Measurements from ENCODE around the gene LSM2. TPM values are rescaled to one million over a fixed set of nuclear protein-coding genes. Genes with fewer than 3 reads are reported as not detected.
A peak's percentile ranks its signal among the peaks of the same experiment; 100 is the strongest.

The LSM2 gene
- total and polyA plus RNA-seq, 9 of the 15 experiments (the other 6 are each of a cell fraction or from before 2014, with no cell fraction given): 154 to 407 (median 223) TPM

DNA sequence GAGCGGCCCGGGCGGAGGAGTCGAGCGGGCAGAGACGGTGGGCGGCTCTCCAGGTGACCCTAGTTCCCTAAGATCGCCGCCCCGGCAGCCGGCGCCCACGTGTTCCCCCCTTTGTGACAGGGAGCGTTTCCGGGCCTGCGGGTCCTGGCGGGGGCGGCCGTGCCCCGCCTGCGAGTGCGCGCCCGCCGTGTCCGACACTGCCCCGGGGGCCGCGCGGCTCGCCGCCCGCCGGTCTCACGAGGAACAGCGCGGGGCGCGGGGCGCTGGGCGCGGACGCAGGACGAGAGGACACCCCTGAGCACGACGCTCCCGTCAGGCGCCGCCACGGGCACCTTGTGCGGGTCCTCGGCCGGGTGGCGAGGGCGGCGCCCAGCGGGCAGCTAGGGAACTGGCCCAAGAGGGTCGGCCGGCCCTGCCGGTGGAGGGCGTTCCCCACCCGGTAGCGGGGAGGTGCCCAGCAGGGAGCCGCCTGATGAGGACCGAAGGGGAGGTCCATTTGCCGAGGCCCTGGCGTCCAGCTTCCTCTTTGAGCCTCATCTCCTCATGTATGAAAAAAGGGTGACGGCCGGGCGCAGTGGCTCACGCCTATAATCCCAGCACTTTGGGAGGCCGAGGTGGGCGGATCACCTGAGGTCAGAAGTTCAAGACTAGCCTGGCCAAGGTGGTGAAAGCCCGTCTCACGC, 11.0 kb downstream of the LSM2 start, which contains the start of gene VARS1 (continued):
- TF ChIP-seq, protein P1, sequence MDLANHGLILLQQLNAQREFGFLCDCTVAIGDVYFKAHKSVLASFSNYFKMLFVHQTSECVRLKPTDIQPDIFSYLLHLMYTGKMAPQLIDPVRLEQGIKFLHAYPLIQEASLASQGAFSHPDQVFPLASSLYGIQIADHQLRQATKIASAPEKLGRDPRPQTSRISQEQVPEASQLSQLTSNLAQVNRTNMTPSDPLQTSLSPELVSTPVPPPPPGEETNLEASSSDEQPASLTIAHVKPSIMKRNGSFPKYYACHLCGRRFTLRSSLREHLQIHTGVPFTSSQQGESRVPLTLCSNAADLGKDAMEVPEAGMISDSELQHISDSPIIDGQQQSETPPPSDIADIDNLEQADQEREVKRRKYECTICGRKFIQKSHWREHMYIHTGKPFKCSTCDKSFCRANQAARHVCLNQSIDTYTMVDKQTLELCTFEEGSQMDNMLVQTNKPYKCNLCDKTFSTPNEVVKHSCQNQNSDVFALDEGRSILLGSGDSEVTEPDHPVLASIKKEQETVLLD (IDR thresholded peaks at IDR 0.05): peak; percentile 89
- TF ChIP-seq, protein P2, sequence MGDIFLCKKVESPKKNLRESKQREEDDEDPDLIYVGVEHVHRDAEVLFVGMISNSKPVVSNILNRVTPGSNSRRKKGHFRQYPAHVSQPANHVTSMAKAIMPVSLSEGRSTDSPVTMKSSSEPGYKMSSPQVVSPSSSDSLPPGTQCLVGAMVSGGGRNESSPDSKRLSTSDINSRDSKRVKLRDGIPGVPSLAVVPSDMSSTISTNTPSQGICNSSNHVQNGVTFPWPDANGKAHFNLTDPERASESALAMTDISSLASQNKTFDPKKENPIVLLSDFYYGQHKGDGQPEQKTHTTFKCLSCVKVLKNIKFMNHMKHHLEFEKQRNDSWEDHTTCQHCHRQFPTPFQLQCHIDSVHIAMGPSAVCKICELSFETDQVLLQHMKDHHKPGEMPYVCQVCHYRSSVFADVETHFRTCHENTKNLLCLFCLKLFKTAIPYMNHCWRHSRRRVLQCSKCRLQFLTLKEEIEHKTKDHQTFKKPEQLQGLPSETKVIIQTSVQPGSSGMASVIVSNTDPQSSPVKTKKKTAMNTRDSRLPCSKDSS (IDR thresholded peaks at IDR 0.05; ENCODE audit: low read depth, partially characterized antibody): no peak
- no peak for TF ChIP-seq BACH1 (tag; IDR thresholded peaks at IDR 0.05)
- no peak for TF ChIP-seq ESRRB (CRISPR knock-in tag; IDR thresholded peaks at IDR 0.05; ENCODE audit: borderline replicate concordance)
- no peak for TF ChIP-seq CCAR2 (IDR thresholded peaks at IDR 0.05; ENCODE audit: low read depth, low read length)
- TF ChIP-seq TCFL5 (CRISPR knock-in tag; conservative IDR thresholded peaks at IDR 0.05): no peak
- TF ChIP-seq GABPB2 (CRISPR knock-in tag; conservative IDR thresholded peaks at IDR 0.05): no peak
- peak; percentile 8; the same call in 1 of the 2 replicates for TF ChIP-seq ZNF239 (CRISPR knock-in tag; IDR thresholded peaks at IDR 0.05)
- no peak for TF ChIP-seq FOXJ3 (CRISPR knock-in tag; IDR thresholded peaks at IDR 0.05)
- peak; percentile 42 for TF ChIP-seq ZFP36 (IDR thresholded peaks at IDR 0.05; ENCODE audit: low read depth, low read length, partially characterized antibody)
- no peak for TF ChIP-seq SMAD2 (IDR thresholded peaks at IDR 0.05; ENCODE audit: low read depth, low read length)
- TF ChIP-seq ZNF3 (CRISPR knock-in tag; IDR thresholded peaks at IDR 0.05): no peak
- peak; percentile 78; the same call in 1 of the 2 replicates for TF ChIP-seq DMBX1 (CRISPR knock-in tag; IDR thresholded peaks at IDR 0.05; ENCODE audit: borderline replicate concordance)
- TF ChIP-seq, protein P3, sequence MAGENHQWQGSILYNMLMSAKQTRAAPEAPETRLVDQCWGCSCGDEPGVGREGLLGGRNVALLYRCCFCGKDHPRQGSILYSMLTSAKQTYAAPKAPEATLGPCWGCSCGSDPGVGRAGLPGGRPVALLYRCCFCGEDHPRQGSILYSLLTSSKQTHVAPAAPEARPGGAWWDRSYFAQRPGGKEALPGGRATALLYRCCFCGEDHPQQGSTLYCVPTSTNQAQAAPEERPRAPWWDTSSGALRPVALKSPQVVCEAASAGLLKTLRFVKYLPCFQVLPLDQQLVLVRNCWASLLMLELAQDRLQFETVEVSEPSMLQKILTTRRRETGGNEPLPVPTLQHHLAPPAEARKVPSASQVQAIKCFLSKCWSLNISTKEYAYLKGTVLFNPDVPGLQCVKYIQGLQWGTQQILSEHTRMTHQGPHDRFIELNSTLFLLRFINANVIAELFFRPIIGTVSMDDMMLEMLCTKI (IDR thresholded peaks at IDR 0.05; ENCODE audit: partially characterized antibody): no peak
- TF ChIP-seq, protein P4, sequence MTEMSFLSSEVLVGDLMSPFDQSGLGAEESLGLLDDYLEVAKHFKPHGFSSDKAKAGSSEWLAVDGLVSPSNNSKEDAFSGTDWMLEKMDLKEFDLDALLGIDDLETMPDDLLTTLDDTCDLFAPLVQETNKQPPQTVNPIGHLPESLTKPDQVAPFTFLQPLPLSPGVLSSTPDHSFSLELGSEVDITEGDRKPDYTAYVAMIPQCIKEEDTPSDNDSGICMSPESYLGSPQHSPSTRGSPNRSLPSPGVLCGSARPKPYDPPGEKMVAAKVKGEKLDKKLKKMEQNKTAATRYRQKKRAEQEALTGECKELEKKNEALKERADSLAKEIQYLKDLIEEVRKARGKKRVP (CRISPR knock-in tag; IDR thresholded peaks at IDR 0.05): no peak; the same call in 1 of the 2 replicates
- peak; percentile 92 for TF ChIP-seq GABPA (tag; conservative IDR thresholded peaks at IDR 0.05; ENCODE audit: low read depth)
- peak; percentile 79 for TF ChIP-seq NFIC (IDR thresholded peaks at IDR 0.05)
- peak; percentile 25; the same call in 1 of the 2 replicates for TF ChIP-seq KLF16 (IDR thresholded peaks at IDR 0.05)
- TF ChIP-seq CXXC5 (CRISPR knock-in tag; IDR thresholded peaks at IDR 0.05): peak; percentile 91
- TF ChIP-seq RBM25 (IDR thresholded peaks at IDR 0.05; ENCODE audit: low read depth, low read length, severe bottlenecking): peak; percentile 63
- TF ChIP-seq SP2 (IDR thresholded peaks at IDR 0.05; ENCODE audit: extremely low read depth, low read depth, low read length, poor library complexity, severe bottlenecking): no peak
- TF ChIP-seq, protein P5, sequence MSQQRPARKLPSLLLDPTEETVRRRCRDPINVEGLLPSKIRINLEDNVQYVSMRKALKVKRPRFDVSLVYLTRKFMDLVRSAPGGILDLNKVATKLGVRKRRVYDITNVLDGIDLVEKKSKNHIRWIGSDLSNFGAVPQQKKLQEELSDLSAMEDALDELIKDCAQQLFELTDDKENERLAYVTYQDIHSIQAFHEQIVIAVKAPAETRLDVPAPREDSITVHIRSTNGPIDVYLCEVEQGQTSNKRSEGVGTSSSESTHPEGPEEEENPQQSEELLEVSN (IDR thresholded peaks at IDR 0.05; ENCODE audit: borderline replicate concordance in 1 of 2, extremely low read depth in 1 of 2, insufficient read depth in 1 of 2, insufficient read length in 1 of 2, low read depth in 1 of 2, low read length in 1 of 2, poor library complexity in 1 of 2, severe bottlenecking in 1 of 2): peak; percentile 70 to 92
